Measurements from ENCODE around the gene PRKAG1. TPM values are rescaled to one million over a fixed set of nuclear protein-coding genes. Genes with fewer than 3 reads are reported as not detected.

The PRKAG1 gene
- total RNA-seq, 1 experiment from 2014 or later = 50.4 TPM

DNA sequence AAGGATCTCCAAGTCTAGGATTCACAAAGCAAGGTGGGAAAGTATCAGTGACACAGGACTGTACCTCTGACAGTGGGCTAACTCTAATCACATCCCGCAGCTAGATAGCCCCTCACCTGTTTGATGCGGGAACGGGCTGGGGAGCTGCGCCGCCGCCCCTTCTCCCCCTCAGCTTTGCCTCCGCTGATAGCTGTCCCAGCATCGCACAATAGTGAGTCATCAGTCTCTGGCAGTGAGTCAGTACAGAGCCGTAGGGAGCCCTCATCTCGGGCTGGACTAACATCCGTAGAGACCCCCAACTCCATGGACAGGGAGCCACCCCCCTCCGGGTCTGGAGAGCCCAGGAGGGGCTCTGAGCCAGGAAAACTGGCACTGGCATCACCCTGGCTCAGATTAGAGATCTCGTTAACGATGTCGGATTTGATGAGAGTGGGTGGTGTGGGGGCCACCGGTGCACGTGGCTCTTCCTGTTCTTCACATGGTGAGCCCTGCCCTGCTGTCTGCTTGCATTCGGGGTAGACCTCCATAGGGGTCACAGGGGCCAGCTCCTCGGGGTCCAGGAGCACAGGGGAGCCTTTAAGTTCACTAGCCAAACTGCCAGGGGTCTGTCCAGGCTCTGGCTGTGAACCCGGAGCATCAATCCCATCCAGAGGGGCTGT lies 31.1 kb upstream of the PRKAG1 start:
- DNase-seq (ENCODE audit: low spot score) = no peak

DNA sequence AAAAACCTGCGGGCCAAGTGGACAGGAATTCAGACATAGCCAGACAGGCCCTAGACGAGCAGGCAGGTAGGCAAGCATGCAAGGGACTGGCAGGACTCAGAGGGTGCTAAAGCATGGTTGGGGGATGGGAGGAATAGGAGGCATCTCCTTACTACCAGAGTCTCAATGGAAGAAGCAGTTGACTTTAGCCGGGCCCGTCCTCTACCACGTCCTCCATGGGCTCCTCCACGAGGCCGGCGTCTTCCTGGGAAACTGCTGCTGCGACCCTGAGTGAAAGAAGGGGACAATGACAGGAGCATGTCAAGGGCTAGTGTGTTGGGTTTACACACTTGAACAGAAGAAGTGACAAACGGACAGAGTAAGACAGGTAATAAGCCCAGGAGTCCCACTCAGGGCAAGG lies 30.4 kb upstream of the PRKAG1 start:
- no peak for DNase-seq (ENCODE audit: low spot score)

DNA sequence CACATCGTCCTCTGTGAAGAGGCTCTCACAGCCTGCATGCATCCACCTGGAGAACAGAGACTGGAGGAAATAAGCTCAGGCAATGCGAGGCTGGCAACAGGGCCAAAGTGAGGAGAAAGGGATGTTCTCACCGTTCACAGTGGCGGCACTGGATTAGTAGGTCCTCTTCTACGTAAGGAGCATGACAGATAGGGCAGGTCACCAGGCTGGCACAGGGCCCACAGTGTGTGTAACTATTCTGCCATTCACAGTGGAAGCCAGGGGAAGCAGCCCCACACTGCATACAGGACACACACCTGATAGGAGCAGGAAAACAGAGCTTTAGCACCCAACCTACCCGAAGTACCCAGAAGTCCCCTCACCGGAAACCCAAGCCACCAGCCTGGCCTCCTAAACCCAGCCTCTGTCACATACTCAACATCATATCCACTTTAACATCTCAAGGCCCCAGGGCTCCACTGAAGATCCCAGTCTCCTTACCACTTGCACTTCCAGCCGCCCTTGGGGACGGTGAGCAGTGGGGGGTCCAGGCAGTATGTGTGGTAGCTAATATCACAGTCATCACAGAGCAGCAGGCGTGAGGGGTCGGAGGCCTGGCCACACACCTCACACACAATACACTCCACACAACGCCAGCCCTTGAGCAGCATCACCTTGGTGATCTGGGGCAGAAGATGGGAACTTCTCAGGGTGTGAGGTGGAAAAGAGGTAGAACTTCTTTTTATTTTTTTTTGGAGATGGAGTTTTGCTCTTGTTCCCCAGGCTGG lies 27.7 kb upstream of the PRKAG1 start:
- DNase-seq (ENCODE audit: low spot score) = no peak

DNA sequence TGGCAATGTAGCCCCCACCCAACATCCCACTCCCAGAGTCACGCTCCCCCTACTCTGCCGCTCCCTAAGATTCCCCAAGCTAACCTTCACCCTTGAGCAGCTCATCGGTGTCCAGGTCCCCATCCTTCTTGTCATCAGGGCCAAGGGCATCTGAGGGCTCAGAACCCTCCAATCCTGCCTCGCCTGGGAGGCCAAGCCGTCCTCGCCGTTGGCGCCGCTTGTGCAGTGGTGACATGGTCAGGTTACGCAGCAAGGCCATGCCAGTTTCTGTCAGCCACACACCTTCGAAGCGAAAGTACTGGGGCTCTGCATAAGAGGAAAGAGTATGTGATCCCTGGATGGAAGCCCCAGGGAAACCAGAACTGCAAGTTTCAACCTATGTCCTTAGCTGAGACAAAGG lies 26.1 kb upstream of the PRKAG1 start:
- DNase-seq (ENCODE audit: low spot score) = no peak

DNA sequence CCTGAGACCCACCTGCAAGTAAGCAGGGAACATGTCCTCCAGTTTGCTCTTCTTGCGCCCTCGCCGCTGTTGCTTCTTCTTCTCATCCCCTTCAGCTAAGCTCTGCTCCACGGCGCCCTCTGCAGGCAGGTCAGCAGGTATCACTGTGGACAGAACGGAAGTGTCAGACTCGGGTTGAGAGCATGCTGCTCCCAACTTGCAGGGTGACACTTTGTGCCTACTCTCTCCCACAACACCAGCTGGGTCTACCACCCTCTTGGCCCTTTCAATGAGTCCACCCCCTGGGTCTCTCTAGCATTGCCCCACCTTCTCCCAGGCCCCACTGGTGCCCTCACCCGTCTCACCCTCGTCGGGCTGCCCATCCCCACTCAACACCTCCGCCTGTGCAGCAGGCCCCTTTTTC lies 25.3 kb upstream of the PRKAG1 start:
- DNase-seq (ENCODE audit: low spot score) = peak; percentile 55

DNA sequence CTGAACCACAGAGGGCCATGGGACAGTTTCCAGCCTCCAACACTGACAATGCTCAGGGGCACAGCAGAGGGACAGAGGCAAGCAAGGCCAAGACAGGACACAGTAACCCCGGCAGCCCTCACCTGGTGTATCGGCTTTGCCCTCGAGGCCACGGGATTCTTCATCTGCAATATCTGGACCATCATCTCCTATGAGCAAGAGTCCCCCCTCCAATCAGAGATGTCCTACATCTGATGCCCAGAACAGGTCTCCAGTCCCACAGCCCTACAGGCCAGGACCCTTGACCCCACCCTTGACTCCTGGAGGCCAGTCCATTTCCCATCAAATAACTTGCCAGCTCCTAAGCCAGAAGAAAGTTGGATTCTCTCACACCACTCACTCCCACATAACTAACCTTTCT lies 24.7 kb upstream of the PRKAG1 start:
- no peak for DNase-seq (ENCODE audit: low spot score)

DNA sequence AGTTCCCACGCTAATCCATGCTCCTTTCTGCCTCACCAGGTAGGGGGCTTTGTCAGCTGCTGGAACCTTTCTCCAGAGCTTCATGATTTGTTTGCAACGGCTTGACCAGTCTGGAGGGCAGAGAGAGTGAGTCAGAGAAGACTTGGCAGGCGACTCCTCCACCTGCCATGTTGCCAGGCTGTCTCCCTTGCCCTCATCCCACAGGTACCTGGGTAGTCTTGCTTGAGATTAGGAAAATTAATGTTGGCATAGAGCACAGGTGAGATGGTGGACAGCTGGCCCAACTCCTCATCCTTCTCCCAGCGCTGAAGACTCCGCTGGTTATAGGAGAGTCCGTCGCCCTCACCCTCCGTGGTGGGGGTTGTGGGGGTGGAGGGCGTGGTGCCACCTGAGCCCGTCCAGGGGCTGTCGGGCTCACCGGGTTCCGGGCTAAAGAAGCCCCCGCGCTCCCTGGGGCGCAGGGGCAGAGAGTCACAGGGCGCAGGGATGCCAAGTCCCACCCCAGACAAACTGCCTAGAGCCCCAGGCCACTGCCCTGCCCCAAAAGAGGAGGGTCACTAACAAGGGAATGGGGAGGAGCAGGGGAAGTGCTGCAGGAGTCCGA lies 23.4 kb upstream of the PRKAG1 start:
- no peak for DNase-seq (ENCODE audit: low spot score)

DNA sequence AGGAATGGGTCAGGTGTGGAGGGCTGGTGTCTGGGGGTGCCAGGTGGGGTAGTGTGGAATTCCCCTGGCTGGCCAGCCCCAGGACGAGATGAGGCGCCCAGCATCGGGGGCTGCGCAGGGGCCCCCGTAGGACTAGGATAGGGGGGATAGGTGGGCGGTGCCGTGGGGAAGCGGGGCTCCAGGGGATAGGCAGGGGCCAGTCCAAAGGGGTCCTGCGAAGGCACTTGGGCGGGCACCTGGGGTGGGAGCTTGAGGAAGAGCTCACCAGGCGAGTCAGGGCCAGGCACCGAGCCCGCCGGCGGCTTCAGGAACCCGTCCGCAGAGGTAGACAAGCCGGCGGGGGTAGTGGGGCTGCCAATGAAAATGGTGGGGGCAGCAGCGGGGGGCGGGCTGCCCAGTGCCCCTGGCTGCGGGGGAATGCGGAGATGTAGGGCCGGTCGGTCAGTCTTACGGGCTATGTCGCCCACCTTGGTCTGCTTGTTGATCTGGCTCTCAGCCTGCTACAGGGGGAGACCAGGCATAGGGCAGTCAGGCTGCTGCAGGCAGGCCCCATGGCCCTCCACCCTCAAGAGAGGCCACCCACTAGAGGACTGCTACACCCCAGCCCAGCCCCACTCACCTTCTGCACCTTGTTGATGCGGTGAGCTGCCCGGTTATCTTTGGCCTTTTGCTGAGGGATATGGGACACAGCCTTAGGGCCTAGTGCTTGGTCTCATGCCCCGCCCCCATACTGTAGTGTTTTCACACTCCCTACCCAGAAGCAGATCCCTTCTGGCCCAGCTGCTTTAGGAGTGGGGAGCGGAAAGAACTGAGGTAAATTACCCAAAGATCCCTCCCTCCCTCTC lies 22.7 kb upstream of the PRKAG1 start:
- DNase-seq (ENCODE audit: low spot score) = no peak

DNA sequence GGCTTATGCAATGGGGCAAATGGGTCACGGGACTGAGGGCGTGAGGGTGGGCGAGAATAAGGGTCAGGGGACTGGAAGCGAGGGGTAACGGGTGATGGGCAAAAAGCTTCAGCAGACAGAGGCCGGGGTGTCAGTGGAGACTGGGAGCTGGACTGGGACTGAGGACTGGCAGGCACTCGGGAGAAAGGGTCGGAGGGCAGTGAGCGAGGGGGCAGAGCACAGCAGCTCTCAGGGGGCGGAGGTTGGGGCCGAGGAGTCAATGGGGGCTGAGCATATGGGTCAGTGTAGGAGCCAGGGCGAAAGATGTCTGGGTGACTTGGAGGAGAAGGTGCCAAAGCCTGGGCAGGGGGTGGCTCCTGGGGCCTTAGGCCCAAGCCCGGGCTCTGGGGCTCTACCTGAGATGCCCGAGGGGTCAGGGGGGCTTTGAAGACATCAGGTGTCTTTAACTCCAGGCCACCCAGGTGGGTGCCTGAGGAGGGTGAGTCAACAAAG lies 21.8 kb upstream of the PRKAG1 start:
- DNase-seq (ENCODE audit: low spot score) = no peak

DNA sequence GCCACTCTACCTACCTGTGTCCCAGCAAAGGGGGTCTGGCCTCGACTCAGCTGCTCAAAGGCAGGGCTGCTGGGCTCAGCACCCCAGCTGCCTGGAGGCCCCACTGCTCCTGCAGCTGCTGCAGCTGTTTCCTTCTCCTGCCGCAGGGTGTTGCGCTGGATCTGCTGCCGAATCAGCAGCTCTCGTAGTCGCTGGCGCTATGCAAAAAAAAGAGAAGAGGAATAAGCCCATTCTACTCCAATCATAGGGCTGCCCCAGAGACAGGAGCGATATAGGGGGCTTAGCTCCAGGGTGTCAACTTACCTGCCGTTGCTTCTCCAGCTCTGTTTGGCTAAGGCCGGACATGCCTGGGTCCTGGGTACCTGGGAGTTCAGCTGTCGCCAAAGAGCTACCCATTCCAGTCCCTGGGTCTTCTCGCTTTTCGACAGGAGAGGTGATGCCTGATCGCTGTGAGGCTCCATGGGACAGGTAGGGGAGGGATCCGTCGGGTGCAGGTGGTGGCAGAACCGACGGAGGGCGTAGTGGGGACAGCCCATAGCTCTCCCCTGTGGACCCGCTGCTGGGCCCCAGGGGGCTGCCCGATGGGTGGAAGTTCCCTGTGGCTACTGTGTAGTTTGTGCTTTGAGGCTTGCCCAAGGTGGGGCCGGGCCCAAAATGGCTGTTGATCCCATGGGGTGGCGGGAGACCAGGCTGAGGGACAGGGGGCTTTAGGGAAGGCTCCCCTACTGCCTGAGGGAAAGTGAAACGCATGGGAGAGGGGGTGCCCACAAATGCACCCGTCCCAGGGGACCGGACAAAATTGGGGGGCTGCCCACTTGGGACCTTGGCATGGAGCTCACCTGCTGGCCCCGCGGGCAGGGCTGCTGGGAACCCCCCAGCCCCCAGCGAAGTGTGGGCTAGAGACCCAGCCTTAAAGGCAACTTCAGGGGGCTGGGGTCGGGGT lies 21.1 kb upstream of the PRKAG1 start:
- no peak for DNase-seq (ENCODE audit: low spot score)

DNA sequence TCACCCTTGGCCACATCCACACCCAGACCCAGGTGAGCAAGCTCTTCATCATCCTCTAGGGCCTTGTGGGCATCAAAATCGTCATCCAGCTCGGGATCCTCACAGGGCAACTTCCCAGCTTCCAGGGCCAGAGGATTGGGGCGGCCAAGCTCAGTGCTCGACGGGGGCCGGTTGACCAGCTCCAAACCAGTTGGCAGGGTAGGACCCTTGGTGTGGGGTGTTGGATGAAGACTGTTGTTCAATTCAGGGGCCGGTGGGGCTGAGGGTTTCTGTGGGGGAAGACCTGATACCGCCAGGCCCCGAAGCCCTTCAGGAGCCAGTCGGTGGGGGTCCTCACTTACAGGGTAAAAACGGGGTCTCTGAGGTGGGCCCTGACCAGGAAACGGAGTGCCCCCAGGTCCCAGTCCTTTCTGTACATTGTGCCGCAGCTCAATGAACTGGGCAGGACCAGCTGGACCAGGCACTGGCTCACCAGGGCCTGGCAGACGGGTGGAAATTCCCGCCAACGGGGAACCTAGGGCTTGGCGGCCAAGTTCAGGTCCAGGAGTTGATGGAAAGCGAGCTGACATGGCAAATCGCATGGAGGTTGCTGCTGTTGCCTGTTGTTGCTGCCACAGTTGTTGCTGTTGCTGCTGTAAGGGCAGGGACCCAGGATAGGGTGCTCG lies 19.8 kb upstream of the PRKAG1 start:
- DNase-seq (ENCODE audit: low spot score) = no peak

DNA sequence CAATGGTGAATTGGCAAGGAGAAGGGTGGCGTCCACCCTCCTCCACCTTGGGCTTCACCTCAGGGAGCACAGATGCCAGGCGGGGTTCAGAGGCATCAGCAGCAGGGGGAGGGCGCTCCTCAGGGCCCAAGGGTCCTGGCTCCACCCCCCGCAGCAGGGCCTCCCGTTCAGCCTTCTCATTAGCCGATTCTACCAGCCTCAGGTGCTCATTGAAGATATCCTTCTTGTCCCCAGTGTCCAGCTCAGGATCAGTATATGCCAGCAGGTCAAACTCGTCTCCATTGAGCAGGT lies 19.3 kb upstream of the PRKAG1 start:
- DNase-seq (ENCODE audit: low spot score) = no peak

DNA sequence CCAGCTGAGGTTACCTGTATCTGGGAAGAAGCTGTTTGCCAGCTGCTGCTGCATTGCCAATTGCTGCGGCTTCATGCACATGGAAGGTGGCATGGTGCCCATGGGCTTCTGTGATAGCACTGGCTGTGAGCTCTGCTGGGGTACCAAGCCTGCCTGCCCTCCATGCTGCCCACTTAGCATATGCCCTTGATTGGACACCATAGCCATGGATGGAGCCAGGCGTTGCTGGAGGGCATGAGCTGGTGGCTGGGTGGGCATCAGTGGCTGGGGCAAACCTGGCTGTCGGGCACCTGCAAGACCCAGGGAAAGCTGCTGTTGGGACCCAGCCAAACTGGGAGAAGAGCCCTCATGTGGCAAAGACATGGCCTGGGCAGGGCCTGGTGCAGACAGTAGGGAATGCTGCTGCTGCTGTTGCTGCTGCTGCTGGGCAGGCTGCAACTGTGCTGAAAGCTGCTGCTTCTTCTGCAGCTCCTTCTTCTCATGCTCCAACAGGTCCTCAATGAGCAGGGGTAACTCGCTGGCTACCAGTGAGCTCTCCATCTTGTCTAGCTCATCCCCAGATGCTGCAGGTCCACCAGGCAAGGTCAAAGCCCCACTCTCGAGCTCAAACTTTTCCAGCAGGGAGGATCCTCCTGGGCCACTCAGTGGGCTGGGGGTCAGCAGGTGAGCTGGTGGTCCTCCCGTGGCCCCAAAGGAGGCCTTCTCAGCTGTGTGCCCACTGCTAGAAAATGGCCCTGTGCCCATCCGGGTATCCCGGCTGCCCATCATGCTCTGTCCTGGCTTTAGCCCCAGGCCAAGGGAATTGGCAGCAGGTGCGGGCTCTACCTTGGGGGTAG lies 18.8 kb upstream of the PRKAG1 start:
- no peak for DNase-seq (ENCODE audit: low spot score)

DNA sequence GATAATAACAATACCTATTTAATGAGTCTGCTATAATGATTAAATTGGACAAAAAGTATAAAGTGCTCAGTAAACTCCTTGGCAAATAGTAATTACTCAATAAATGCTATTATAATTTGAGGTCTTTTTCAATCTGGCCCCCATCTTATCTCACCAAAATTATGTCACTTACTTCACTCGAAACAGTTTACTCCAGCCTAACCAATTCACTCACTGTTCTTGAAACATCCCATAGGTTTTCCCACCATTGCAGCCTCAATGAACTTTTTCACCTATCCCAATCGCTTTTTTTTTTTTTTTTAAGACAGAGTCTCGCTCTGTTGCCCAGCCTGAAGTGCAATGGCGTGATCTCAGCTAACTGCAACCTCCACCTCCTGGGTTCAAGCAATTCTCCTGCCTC lies 17.5 kb upstream of the PRKAG1 start:
- no peak for DNase-seq (ENCODE audit: low spot score)

DNA sequence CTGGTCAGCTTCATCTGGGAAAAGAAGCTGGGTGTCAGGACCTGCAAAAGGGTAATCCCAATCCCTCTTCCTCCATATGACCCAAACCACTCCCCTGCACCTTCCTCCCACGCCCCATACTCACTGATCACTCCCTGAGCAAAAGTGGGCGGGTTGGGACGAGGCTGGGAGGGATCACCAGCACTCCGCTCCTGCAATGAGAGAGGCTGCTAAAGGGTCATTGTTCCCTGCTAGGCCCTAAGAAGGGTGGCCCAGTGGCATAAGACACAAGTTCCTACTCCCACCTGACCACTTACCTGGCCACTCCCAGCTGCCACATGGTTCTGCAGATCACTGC lies 15.7 kb upstream of the PRKAG1 start:
- no peak for DNase-seq (ENCODE audit: low spot score)

DNA sequence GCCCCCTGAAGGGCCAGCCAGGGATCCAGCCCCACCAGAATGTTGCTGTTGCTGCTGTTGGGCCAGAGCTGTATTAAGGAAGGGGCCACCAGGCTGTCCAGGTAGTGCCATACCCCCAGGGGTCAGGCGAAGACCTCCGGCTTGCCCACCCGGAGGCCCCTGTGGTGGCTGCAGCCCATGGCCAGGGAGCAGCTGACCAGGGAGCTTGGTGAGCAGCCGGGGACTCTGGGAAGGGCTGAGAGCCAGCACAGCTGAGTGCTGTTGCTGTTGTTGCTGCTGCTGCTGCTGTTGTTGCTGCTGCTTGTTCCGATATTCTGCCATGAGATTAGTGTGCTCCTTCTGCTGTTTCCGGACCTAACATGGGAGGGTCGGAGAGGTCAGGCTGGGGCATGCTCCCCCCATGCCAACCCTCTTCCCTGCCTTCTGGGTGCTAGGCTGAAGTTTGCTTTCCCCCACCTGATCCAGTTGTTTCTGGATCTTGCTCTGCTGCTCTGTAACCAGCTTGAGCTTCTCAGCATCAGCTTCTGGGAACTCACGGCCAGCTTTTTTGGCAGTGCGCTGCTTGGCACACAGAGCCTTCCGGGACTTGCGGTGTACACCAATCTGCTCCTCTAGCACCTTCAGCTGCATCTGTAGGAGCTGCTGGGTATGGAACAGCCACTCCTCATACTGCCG lies 15.2 kb upstream of the PRKAG1 start:
- no peak for DNase-seq (ENCODE audit: low spot score)

DNA sequence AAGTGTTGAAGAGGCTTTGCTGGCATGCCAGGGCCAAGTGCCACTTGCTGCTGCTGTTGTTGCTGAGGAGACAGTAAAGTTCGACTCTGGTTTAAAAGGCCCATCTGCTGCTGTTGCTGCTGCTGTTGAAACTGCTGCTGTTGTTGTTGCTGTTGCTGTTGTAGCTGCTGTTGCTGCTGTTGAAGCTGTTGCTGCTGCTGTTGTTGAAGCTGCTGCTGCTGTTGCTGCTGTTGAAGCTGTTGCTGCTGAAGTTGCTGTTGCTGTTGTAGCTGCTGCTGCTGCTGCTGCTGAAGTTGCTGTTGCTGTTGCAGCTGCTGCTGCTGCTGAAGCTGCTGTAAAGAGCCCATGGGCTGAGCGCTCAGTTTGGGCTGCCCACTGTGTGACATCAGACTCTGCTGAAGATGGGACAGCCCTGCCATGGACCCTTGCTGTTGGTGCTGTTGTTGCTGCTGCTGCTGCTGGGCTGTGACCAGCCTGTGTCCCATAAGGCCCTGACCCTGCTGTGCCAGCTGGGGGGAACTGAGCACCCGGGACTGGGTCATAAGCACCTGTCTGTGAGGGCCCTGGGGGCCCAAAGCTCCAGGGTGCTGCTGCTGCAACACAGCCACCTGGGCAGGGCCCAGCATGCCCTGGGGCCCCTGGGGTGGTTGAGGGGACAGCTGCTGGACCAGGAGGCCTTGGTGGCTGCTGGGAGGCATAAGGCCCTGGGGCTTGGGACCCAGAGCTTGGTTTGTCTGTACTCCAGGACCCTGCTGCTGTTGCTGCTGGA lies 14.3 kb upstream of the PRKAG1 start:
- DNase-seq (ENCODE audit: low spot score) = no peak

DNA sequence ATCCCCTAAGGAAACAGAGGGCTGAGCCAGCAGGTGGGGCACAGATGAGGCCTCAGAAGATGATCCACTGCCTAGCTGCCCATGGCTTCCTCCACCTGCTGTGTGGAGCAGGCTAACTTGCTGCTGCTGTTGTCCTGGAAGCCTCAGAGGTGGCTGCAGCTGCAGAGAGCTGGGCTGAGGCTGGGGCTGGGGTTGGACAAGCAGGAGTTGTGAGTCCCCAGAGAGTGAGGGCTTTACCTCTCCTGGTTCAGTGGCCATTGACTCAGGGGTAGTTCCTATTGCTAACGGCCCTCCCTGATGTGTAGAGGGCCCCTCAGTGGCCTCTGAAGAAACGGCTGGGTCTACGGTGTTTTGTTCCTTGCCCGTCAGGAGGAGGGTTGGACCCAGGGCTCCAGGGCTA lies 13.7 kb upstream of the PRKAG1 start:
- DNase-seq (ENCODE audit: low spot score) = no peak
